Endothelial cell of umbilical vein (primary cell): ENCODE measurements around the gene MACROH2A1. TPM values are rescaled to one million over a fixed set of nuclear protein-coding genes. Genes with fewer than 3 reads are reported as not detected.

Experiments
- BruUV-seq: library from RNA; stranded (reverse); fragments of 400-500 nt; replicated peaks from 2 replicates; lab custom pipeline; 2021; lab: Mats Ljungman, UMichigan
- CTCF ChIA-PET: fragments of 300-600, 350-600 bp; sonication (Branson Sonifier 250); formaldehyde crosslinking; loops from one replicate; lab custom pipeline; 2021; ENCODE audit warnings: antibody characterized with exemption, inconsistent platforms; lab: Charles Lee
- POLR2A ChIA-PET: fragments of 300-600, 350-600 bp; sonication (Branson Sonifier 250); formaldehyde crosslinking; loops from one replicate; lab custom pipeline; 2021; ENCODE audit warnings: antibody characterized with exemption, inconsistent platforms; lab: Charles Lee
- DNase-seq: peaks from one replicate; pipeline ENCODE4 v3.0.0-alpha.2; 2011; ENCODE audit warnings: low read depth, low spot score
- FAIRE-seq: peaks from 2 replicates; lab custom pipeline; 2011; peaks lifted over from hg19 to GRCh38; lab: Jason Lieb, UNC
- H2AFZ ChIP-seq: 2 replicates; pipeline ENCODE4 v1.6.0; 2012; ENCODE audit warnings: low read depth, low read length, control low read depth, inconsistent platforms
- H3K27ac ChIP-seq: 2 replicates; pipeline ENCODE4 v1.5.1; 2011; ENCODE audit warnings: low read depth, mild to moderate bottlenecking, control low read depth, low read length, moderate library complexity; ENCODE audit not compliant: insufficient read depth
- H3K27me3 ChIP-seq, 2 experiments: 2 replicates each; pipeline versions ENCODE4 v1.6.0 to v1.6.1; 2011; ENCODE audit warnings: low read length in 2 of 2, mixed read lengths in 1 of 2; ENCODE audit not compliant: control insufficient read depth in 2 of 2, insufficient read depth in 2 of 2
- H3K36me3 ChIP-seq, 2 experiments: 2 replicates in 1 of 2; 3 replicates in 1 of 2; pipeline ENCODE4 v1.5.1; 2011; ENCODE audit warnings: low read length in 2 of 2, mild to moderate bottlenecking in 1 of 2, moderate library complexity in 1 of 2; ENCODE audit not compliant: control insufficient read depth in 2 of 2, insufficient read depth in 2 of 2; ENCODE audit errors: extremely low read depth in 1 of 2
- H3K4me1 ChIP-seq: 3 replicates; pipeline ENCODE4 v1.5.1; 2011; ENCODE audit warnings: mild to moderate bottlenecking, low read length; ENCODE audit not compliant: control insufficient read depth, insufficient read depth; ENCODE audit errors: extremely low read depth
- H3K4me2 ChIP-seq: 2 replicates; pipeline ENCODE4 v1.6.1; 2011; ENCODE audit warnings: low read length, control low read depth, mixed read lengths; ENCODE audit not compliant: insufficient read depth
- H3K4me3 ChIP-seq, 3 experiments: fragments of 200-600 bp in 1 of 3; sonication (generic), shearing (Covaris generic) in 1 of 3; replicated peaks in 1 of 3; 2 replicates each; pipeline ENCODE4 v1.5.1; 2011 to 2016; ENCODE audit warnings: control low read depth in 3 of 3, low read length in 3 of 3, mild to moderate bottlenecking in 2 of 3, inconsistent platforms in 1 of 3, low read depth in 1 of 3, moderate library complexity in 1 of 3; ENCODE audit not compliant: insufficient read depth in 1 of 3
- H3K79me2 ChIP-seq: 2 replicates; pipeline ENCODE4 v1.6.0; 2012; ENCODE audit warnings: low read length, inconsistent platforms; ENCODE audit not compliant: control insufficient read depth, insufficient read depth
- H3K9ac ChIP-seq: replicated peaks from 2 replicates; pipeline ENCODE3; 2011; ENCODE audit warnings: low read length, control low read depth; ENCODE audit not compliant: insufficient read depth; ENCODE audit errors: extremely low read depth
- H3K9me1 ChIP-seq: replicated peaks from 3 replicates; pipeline ENCODE4 v1.6.0; 2011; ENCODE audit warnings: mild to moderate bottlenecking, low read length; ENCODE audit not compliant: control insufficient read depth, insufficient read depth; ENCODE audit errors: extremely low read depth
- H3K9me3 ChIP-seq: replicated peaks from 2 replicates; pipeline ENCODE4 v1.5.1; 2012; ENCODE audit warnings: low read length, inconsistent platforms; ENCODE audit not compliant: control insufficient read depth, insufficient read depth
- H4K20me1 ChIP-seq: replicated peaks from 2 replicates; pipeline ENCODE3; 2011; ENCODE audit warnings: mild to moderate bottlenecking, low read length; ENCODE audit not compliant: control insufficient read depth, insufficient read depth; ENCODE audit errors: extremely low read depth
- EZH2 ChIP-seq: IDR thresholded peaks from 2 replicates; pipeline ENCODE4 v1.6.1; 2012; ENCODE audit warnings: borderline replicate concordance, low read depth, mild to moderate bottlenecking, moderate library complexity, low read length, inconsistent platforms; ENCODE audit not compliant: severe bottlenecking
- FOS ChIP-seq: IDR thresholded peaks from 2 replicates; pipeline ENCODE4 v1.6.1; 2011; ENCODE audit warnings: mild to moderate bottlenecking, low read length, moderate library complexity, borderline replicate concordance; ENCODE audit not compliant: insufficient read depth
- GATA2 ChIP-seq: IDR thresholded peaks from 2 replicates; pipeline ENCODE4 v1.7.0; 2011; ENCODE audit warnings: low read depth, mild to moderate bottlenecking, moderate library complexity, mixed read lengths, low read length; ENCODE audit not compliant: insufficient read length, insufficient read depth
- JUN ChIP-seq: IDR thresholded peaks from 2 replicates; pipeline ENCODE4 v1.6.1; 2011; ENCODE audit warnings: borderline replicate concordance, low read depth; ENCODE audit not compliant: insufficient read length, insufficient read depth
- MYC ChIP-seq: IDR thresholded peaks from one replicate; pipeline ENCODE4 v1.6.1; 2011; ENCODE audit warnings: mild to moderate bottlenecking, low read depth, low read length
- POLR2A ChIP-seq: IDR thresholded peaks from 2 replicates; pipeline ENCODE4 v1.6.1; 2012; ENCODE audit warnings: low read depth, mild to moderate bottlenecking, control low read depth, low read length
- POLR2AphosphoS5 ChIP-seq: IDR thresholded peaks from 2 replicates; pipeline ENCODE4 v1.6.1; 2012; ENCODE audit warnings: low read depth, mild to moderate bottlenecking, control low read depth, low read length, moderate library complexity; ENCODE audit not compliant: insufficient read depth
- dilution Hi-C: fragments of 300-500 bp; cut with MboI; formaldehyde crosslinking; loops from one replicate; pipeline ENCODE4 v1.15.0; 2019; ENCODE audit warnings: low sequenced_read_pairs; ENCODE audit not compliant: extremely low pct_ligation_motif_present
- intact Hi-C: fragments of 100-400 bp; cut with micrococcal nuclease; formaldehyde crosslinking; loops from one replicate; pipeline ENCODE4 v1.10.0; 2022
- polyA plus RNA-seq, 4 experiments: library from polyadenylated mRNA; depleted of rRNA in 3 of 4; stranded (reverse) in 3 of 4; unstranded in 1 of 4; fragments of >200 nt; gene quantifications; 2 replicates each; pipeline versions ENCODE4 v1.2.1 to v1.2.3, GENCODE V29; 2011 to 2012; ENCODE audit warnings: missing spikeins in 1 of 4
- total RNA-seq: library from RNA; stranded (reverse); gene quantifications from 2 replicates; pipeline ENCODE4 v1.2.3, GENCODE V29; 2021
- TF ChIP-seq, protein P1 (sequence below): IDR thresholded peaks from 2 replicates; pipeline ENCODE4 v1.6.1; 2011; ENCODE audit not compliant: insufficient read depth, insufficient read length
- TF ChIP-seq, protein P2 (sequence below), 2 donors: IDR thresholded peaks; 1 replicate in 1 of 2; 2 replicates in 1 of 2; pipeline ENCODE4 v1.5.1; 2011; ENCODE audit warnings: low read length in 2 of 2, mild to moderate bottlenecking in 2 of 2, moderate library complexity in 2 of 2, control low read depth in 1 of 2, inconsistent platforms in 1 of 2, low read depth in 1 of 2; ENCODE audit not compliant: insufficient read depth in 1 of 2; ENCODE audit errors: extremely low read depth in 1 of 2

MACROH2A1 gene
- total and polyA plus RNA-seq, 2 donors (not counting 3 experiments of a cell fraction or from before 2014, with no cell fraction given) = 89.3 to 147 TPM

DNA sequence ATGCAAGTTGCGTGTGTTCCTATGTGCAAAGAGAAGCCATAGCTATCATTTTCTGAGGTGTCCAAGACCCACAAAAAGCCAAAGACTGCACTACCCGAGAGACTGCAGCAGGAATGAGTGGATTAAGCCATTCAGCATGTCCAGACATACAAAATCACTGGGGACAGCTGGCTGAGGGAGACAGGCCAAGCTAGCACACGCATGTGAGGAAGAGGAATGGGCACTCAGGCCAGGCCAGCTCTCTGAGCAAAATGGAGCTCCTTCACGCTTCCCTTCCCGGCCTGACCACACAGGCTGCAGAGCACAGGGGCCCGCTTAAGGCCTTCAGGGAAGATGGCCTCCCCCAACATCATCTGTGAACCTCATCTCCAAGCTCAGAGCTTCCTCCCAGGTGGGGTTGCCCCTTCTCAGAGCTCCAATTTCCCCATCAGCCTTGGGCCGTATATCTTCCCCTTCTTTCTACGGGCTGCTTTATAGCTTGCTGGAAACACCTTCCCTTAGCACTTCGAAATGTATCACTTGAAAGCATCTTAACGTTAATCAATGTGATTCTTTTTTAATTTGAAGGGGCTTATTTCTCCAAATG lies 39.7 kb upstream of the MACROH2A1 start:
- no peaks in the 10 kb centered on the region for H3K79me2 ChIP-seq
- H3K9ac ChIP-seq = no peak overlapping the region
- H3K4me1 ChIP-seq = no peaks in the 10 kb centered on the region
- no peaks in the 10 kb centered on the region for H3K9me1 ChIP-seq
- CTCF ChIA-PET = interaction anchor here (0.8 to 6.6 kb wide), 6 partner anchors 13 to 122 kb away, joined by 3 to 44 read pairs (median 4); no protein-coding TSS in a partner anchor
- H3K27me3 ChIP-seq = peaks cover 4 to 22% of the 10 kb centered on the region in 2 experiments
- BruUV-seq = no TSS peak
- POLR2A ChIA-PET = no interaction called here
- H3K27ac ChIP-seq = no peak overlapping the region
- no peaks in the 10 kb centered on the region for H3K9me3 ChIP-seq
- dilution Hi-C loops (no loop called here), intact Hi-C loops (no loop called here)
- no peaks in the 10 kb centered on the region for H3K36me3 ChIP-seq
- H2AFZ ChIP-seq = no peak overlapping the region
- FAIRE-seq = no peak
- no peak overlapping the region for H3K4me2 ChIP-seq
- H3K4me3 ChIP-seq = no peak overlapping the region
- DNase-seq = no peak
- no peaks in the 10 kb centered on the region for H4K20me1 ChIP-seq
- no peak for TF ChIP-seq FOS
- TF ChIP-seq, protein P1, sequence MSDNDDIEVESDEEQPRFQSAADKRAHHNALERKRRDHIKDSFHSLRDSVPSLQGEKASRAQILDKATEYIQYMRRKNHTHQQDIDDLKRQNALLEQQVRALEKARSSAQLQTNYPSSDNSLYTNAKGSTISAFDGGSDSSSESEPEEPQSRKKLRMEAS = no peak
- no peak for TF ChIP-seq EZH2
- TF ChIP-seq MYC = no peak
- no peak for TF ChIP-seq GATA2
- TF ChIP-seq JUN = no peak
- TF ChIP-seq POLR2A = no peak
- TF ChIP-seq, protein P2, sequence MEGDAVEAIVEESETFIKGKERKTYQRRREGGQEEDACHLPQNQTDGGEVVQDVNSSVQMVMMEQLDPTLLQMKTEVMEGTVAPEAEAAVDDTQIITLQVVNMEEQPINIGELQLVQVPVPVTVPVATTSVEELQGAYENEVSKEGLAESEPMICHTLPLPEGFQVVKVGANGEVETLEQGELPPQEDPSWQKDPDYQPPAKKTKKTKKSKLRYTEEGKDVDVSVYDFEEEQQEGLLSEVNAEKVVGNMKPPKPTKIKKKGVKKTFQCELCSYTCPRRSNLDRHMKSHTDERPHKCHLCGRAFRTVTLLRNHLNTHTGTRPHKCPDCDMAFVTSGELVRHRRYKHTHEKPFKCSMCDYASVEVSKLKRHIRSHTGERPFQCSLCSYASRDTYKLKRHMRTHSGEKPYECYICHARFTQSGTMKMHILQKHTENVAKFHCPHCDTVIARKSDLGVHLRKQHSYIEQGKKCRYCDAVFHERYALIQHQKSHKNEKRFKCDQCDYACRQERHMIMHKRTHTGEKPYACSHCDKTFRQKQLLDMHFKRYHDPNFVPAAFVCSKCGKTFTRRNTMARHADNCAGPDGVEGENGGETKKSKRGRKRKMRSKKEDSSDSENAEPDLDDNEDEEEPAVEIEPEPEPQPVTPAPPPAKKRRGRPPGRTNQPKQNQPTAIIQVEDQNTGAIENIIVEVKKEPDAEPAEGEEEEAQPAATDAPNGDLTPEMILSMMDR (IDR thresholded peaks at IDR 0.05; ENCODE audit: extremely low read depth in 1 of 2, insufficient read depth in 1 of 2, low read depth in 1 of 2, low read length in 2 of 2) = no peak
- TF ChIP-seq POLR2AphosphoS5 = no peak
